ENCODE data around the gene ENTHD1.

The ENTHD1 gene

DNA sequence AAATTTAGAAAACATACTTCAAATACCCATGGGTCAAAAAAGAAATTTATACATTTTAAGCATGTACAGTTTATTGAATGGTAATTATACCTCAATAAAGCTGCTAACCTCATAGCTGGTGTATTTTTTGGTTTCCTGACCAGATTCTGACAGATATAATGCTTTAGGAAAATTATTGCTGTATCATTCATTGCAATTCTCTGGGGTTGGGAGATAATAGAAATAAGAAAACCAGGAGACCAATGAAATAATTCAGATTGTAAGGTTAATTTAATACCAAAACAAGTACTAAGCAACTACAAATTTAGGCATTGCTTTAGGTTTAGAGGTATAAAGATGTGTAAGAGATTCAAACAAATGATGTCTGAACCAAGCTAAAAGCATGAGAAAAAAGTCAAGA lies 120.1 kb downstream of the ENTHD1 start:
- H3K4me2 ChIP-seq (ENCODE audit: low read depth, low read length, poor library complexity, severe bottlenecking): no peak overlapping the region
- no peaks in the 10 kb centered on the region for H4K20me1 ChIP-seq (ENCODE audit: low read depth, low read length)
- no peaks in the 10 kb centered on the region for H3K9me2 ChIP-seq (replicated peaks; ENCODE audit: insufficient read depth, low read length)
- H3K79me2 ChIP-seq (ENCODE audit: insufficient read depth, low read length): no peaks in the 10 kb centered on the region
- no peak overlapping the region for H3K4me3 ChIP-seq (ENCODE audit: insufficient read depth, low read length, poor library complexity, severe bottlenecking)
- no peaks in the 10 kb centered on the region for H3K9me3 ChIP-seq (ENCODE audit: insufficient read depth, low read length)
- no peaks in the 10 kb centered on the region for H3K27me3 ChIP-seq (ENCODE audit: low read length)
- H3F3A ChIP-seq (ENCODE audit: insufficient read depth): no peaks in the 10 kb centered on the region
- H2AFZ ChIP-seq (ENCODE audit: low read depth, low read length, severe bottlenecking): no peak overlapping the region
- H3K9ac ChIP-seq (ENCODE audit: low read length): no peak overlapping the region
- H3K36me3 ChIP-seq (ENCODE audit: low read length): no peaks in the 10 kb centered on the region
- TF ChIP-seq, protein P1, sequence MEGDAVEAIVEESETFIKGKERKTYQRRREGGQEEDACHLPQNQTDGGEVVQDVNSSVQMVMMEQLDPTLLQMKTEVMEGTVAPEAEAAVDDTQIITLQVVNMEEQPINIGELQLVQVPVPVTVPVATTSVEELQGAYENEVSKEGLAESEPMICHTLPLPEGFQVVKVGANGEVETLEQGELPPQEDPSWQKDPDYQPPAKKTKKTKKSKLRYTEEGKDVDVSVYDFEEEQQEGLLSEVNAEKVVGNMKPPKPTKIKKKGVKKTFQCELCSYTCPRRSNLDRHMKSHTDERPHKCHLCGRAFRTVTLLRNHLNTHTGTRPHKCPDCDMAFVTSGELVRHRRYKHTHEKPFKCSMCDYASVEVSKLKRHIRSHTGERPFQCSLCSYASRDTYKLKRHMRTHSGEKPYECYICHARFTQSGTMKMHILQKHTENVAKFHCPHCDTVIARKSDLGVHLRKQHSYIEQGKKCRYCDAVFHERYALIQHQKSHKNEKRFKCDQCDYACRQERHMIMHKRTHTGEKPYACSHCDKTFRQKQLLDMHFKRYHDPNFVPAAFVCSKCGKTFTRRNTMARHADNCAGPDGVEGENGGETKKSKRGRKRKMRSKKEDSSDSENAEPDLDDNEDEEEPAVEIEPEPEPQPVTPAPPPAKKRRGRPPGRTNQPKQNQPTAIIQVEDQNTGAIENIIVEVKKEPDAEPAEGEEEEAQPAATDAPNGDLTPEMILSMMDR (IDR thresholded peaks at IDR 0.05; ENCODE audit: insufficient read depth, low read length, poor library complexity, severe bottlenecking): no peak
- TF ChIP-seq EZH2phosphoT487 (conservative IDR thresholded peaks at IDR 0.05; ENCODE audit: low read length): no peak
- H3K27ac ChIP-seq (ENCODE audit: low read depth, low read length): no peak overlapping the region

- TF ChIP-seq, protein P1 (IDR thresholded peaks at IDR 0.05; ENCODE audit: insufficient read depth, low read length, poor library complexity, severe bottlenecking): no peak
- TF ChIP-seq EZH2phosphoT487 (conservative IDR thresholded peaks at IDR 0.05; ENCODE audit: low read length): no peak
- H3K9me2 ChIP-seq (replicated peaks; ENCODE audit: insufficient read depth, low read length): no peaks in the 10 kb centered on the region
- no peaks in the 10 kb centered on the region for H3K27me3 ChIP-seq (ENCODE audit: low read length)
- H3K79me2 ChIP-seq (ENCODE audit: insufficient read depth, low read length): no peaks in the 10 kb centered on the region
- H3K4me2 ChIP-seq (ENCODE audit: low read depth, low read length, poor library complexity, severe bottlenecking): no peak overlapping the region
- no peaks in the 10 kb centered on the region for H3K9me3 ChIP-seq (ENCODE audit: insufficient read depth, low read length)
- H3K9ac ChIP-seq (ENCODE audit: low read length): no peak overlapping the region
- no peaks in the 10 kb centered on the region for H3K36me3 ChIP-seq (ENCODE audit: low read length)
- H3K27ac ChIP-seq (ENCODE audit: low read depth, low read length): no peak overlapping the region
- H4K20me1 ChIP-seq (ENCODE audit: low read depth, low read length): no peaks in the 10 kb centered on the region
- no peaks in the 10 kb centered on the region for H3F3A ChIP-seq (ENCODE audit: insufficient read depth)
- H2AFZ ChIP-seq (ENCODE audit: low read depth, low read length, severe bottlenecking): no peak overlapping the region
- no peak overlapping the region for H3K4me3 ChIP-seq (ENCODE audit: insufficient read depth, low read length, poor library complexity, severe bottlenecking)
These were observed 122.1 kb downstream of the ENTHD1 start for GRCh38 chr22:39771486-39771885.

DNA sequence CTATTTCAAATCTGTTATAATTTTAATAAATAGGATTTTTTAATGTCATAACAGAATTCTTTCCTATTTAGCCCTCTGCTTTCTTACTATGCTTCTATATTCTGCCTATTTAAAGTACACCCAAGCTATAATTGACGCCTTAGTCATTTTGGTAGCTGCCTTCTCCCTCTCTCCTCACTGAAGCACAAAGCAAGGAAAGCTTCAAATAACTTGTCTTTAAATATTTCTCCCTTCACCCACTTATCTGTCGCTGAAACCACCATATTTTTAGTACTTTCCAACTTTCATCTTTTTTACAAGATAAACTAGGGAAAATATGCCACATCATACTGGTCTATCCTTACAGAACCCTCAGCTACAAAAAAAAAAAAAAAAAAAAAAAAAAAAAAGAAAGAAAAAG lies 127.9 kb downstream of the ENTHD1 start:
- Histone ChIP-seq H3K36me3 (ENCODE audit: low read length) (no peaks in the 10 kb centered on the region), H3K79me2 (ENCODE audit: insufficient read depth, low read length) (no peaks in the 10 kb centered on the region)
- no peak for TF ChIP-seq EZH2phosphoT487 (conservative IDR thresholded peaks at IDR 0.05; ENCODE audit: low read length)
- TF ChIP-seq, protein P1 (IDR thresholded peaks at IDR 0.05; ENCODE audit: insufficient read depth, low read length, poor library complexity, severe bottlenecking): no peak

More for the DNA sequence above, 127.9 kb downstream of the ENTHD1 start:
- Histone ChIP-seq H3K4me3 (ENCODE audit: insufficient read depth, low read length, poor library complexity, severe bottlenecking) (no peak overlapping the region), H3K27me3 (ENCODE audit: low read length) (no peaks in the 10 kb centered on the region), H3F3A (ENCODE audit: insufficient read depth) (no peaks in the 10 kb centered on the region), H3K9ac (ENCODE audit: low read length) (no peak overlapping the region), H3K9me3 (ENCODE audit: insufficient read depth, low read length) (no peaks in the 10 kb centered on the region), H3K27ac (ENCODE audit: low read depth, low read length) (no peak overlapping the region), H4K20me1 (ENCODE audit: low read depth, low read length) (no peaks in the 10 kb centered on the region), H2AFZ (ENCODE audit: low read depth, low read length, severe bottlenecking) (no peak overlapping the region), H3K4me2 (ENCODE audit: low read depth, low read length, poor library complexity, severe bottlenecking) (no peak overlapping the region), H3K9me2 (replicated peaks; ENCODE audit: insufficient read depth, low read length) (no peaks in the 10 kb centered on the region)

All from SU-DHL-6 (cell line).